ENCODE measurements around the gene NMD3.

The NMD3 gene

GRCh38 chr3:161219495-161219894 lies 1.6 kb upstream of the NMD3 start:
- TF ChIP-seq CTCF (IDR thresholded peaks at IDR 0.05), result no peak

GRCh38 chr3:161221806-161222600 lies 892 bp downstream of the NMD3 start:
- no peak for TF ChIP-seq CTCF (IDR thresholded peaks at IDR 0.05)

GRCh38 chr3:161222662-161223061 lies 1.6 kb downstream of the NMD3 start:
- no peak for TF ChIP-seq CTCF (IDR thresholded peaks at IDR 0.05)

GRCh38 chr3:161224786-161225185 lies 3.7 kb downstream of the NMD3 start:
- TF ChIP-seq CTCF (IDR thresholded peaks at IDR 0.05), result no peak

GRCh38 chr3:161230621-161231171 lies 9.6 kb downstream of the NMD3 start:
- no peak for TF ChIP-seq CTCF (IDR thresholded peaks at IDR 0.05)

DNA sequence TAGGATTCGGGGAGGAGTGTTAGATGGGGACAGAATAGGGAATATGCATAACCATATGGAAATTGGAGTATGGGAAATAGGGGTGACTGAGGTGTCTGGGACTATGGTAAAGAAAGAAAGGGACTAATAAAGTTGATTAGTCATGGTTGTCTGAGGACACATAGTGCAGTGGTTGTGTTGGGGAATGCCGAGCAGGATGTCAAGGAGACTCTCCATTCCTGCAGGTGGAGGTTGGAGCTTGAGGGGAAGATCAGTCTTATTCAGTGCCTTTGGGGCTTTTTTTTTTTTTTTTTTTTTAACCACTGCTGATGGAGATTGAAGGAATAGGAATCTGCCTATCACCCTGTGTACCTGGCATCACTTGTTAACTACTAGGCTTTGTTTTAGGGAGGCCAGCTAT lies 10.8 kb downstream of the NMD3 start:
- no peak for TF ChIP-seq CTCF (IDR thresholded peaks at IDR 0.05)

DNA sequence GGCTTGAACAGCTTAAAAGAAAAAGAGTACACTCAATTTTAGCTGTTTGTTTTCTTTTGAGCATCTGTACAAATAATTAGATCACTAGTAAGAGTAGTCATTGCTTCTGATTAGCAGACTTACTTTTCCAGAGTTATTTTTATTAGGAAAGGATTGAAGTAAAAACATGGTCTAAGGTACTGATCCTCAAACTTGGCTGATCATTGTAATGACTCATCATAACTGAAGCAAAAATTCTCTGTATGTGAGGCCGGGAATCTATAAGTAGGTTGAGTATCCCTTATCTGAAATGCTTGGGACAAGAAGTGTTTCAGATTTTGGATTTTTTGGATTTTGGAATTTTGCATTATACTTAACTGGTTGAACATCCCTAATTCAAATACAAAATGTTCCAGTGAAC lies 12.4 kb downstream of the NMD3 start:
- no peak for TF ChIP-seq CTCF (IDR thresholded peaks at IDR 0.05)
